Activated CD8-positive, alpha-beta memory T cell treated with anti-CD3 and anti-CD28 coated beads, Interleukin-2, amount 50 U/mL, for 48 hours (primary cell): ENCODE data around the gene FABP3.
"Not testable (repeated sequence)": the region's sequence is repeated elsewhere in the genome, so short reads cannot be mapped to it uniquely, and the experiment has no call there.

ENCODE experiments used
- DNase-seq: peaks from one replicate; pipeline ENCODE4 v3.0.0-alpha.2; 2020

The FABP3 gene

GRCh38 chr1:31397360-31398095, 24.7 kb upstream of the FABP3 start:
- no peak for DNase-seq

- no peak for DNase-seq
Measured at GRCh38 chr1:31396633-31397351, 23.9 kb upstream of the FABP3 start.

GRCh38 chr1:31394584-31395193, 21.8 kb upstream of the FABP3 start:
- peak; percentile 93 for DNase-seq

GRCh38 chr1:31393463-31393862, 20.6 kb upstream of the FABP3 start:
- no peak for DNase-seq

GRCh38 chr1:31390071-31390470, 17.2 kb upstream of the FABP3 start:
- DNase-seq, result no peak

GRCh38 chr1:31389616-31390015, 16.7 kb upstream of the FABP3 start:
- no peak for DNase-seq

GRCh38 chr1:31387612-31388011, 14.7 kb upstream of the FABP3 start:
- no peak for DNase-seq

- DNase-seq, result not testable (repeated sequence)
Measured at GRCh38 chr1:31386576-31387243, 13.8 kb upstream of the FABP3 start.

GRCh38 chr1:31383967-31384366, 11.1 kb upstream of the FABP3 start:
- DNase-seq, result no peak

- no peak for DNase-seq
Measured at GRCh38 chr1:31382379-31382989, 9.6 kb upstream of the FABP3 start.

- no peak for DNase-seq
Measured at GRCh38 chr1:31381394-31382294, 8.8 kb upstream of the FABP3 start.

- no peak for DNase-seq
Measured at GRCh38 chr1:31380181-31380580, 7.3 kb upstream of the FABP3 start.

- no peak for DNase-seq
Measured at GRCh38 chr1:31378001-31378400, 5.1 kb upstream of the FABP3 start.

- no peak for DNase-seq
Measured at GRCh38 chr1:31377364-31377863, 4.5 kb upstream of the FABP3 start.

GRCh38 chr1:31376375-31377134, 3.7 kb upstream of the FABP3 start:
- no peak for DNase-seq

GRCh38 chr1:31374511-31375196, 1.8 kb upstream of the FABP3 start:
- no peak for DNase-seq

- DNase-seq, result no peak
Measured at GRCh38 chr1:31373897-31374486, 1.1 kb upstream of the FABP3 start.

GRCh38 chr1:31372751-31373055, 173 bp downstream of the FABP3 start:
- peak; percentile 45 for DNase-seq

GRCh38 chr1:31372051-31372450, 825 bp downstream of the FABP3 start:
- peak; percentile 47 for DNase-seq
